Neural progenitor cell (in vitro differentiated cells): Measurements from ENCODE around the gene PRSS38.

Experiments used
- EZH2 ChIP-seq: fragments of 200-600 bp; sonication (generic); IDR thresholded peaks from 2 replicates; pipeline ENCODE4 v1.6.1; 2017; ENCODE audit warnings: antibody characterized with exemption, mild to moderate bottlenecking, moderate library complexity
- EZH2phosphoT487 ChIP-seq: fragments of 200-600 bp; sonication (generic); IDR thresholded peaks from 2 replicates; pipeline ENCODE4 v1.6.1; 2017; ENCODE audit warnings: antibody characterized with exemption
- TF ChIP-seq, protein P1 (sequence below): fragments of 200-600 bp; sonication (generic); IDR thresholded peaks from 2 replicates; pipeline ENCODE4 v1.5.1; 2017; ENCODE audit warnings: antibody characterized with exemption, mild to moderate bottlenecking

DNA sequence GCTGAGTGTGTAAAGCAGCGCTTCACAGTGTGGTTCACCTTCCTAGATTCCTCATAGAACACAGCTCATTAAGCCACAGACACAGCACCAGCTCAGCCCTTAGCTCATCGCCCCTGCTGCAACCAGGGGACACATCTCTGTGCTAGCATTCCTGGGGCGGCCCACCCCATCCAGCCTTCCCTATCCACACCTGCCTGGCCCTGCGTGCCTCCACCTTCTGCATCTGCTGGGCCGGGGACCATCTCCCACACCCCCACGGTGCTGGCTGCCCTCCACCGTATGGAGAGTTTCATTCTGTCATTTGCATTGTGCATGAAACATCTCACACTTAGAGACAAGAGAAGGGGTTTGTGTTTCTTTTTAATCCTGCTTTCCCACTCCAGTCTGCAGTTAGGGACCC is 35.8 kb upstream of the PRSS38 start:
- TF ChIP-seq, protein P1, sequence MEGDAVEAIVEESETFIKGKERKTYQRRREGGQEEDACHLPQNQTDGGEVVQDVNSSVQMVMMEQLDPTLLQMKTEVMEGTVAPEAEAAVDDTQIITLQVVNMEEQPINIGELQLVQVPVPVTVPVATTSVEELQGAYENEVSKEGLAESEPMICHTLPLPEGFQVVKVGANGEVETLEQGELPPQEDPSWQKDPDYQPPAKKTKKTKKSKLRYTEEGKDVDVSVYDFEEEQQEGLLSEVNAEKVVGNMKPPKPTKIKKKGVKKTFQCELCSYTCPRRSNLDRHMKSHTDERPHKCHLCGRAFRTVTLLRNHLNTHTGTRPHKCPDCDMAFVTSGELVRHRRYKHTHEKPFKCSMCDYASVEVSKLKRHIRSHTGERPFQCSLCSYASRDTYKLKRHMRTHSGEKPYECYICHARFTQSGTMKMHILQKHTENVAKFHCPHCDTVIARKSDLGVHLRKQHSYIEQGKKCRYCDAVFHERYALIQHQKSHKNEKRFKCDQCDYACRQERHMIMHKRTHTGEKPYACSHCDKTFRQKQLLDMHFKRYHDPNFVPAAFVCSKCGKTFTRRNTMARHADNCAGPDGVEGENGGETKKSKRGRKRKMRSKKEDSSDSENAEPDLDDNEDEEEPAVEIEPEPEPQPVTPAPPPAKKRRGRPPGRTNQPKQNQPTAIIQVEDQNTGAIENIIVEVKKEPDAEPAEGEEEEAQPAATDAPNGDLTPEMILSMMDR, result no peak
- TF ChIP-seq EZH2 (no peak), EZH2phosphoT487 (no peak)
